GM23338 (cell line): ENCODE measurements around the gene EXOC5. TPM values are rescaled to one million over a fixed set of nuclear protein-coding genes. Genes with fewer than 3 reads are reported as not detected.

Experiments
- ATAC-seq: fragments of 200-7000 bp; cut with Tn5 transposase; 3 replicates; pipeline ENCODE4 v1.9.1; 2020
- DNase-seq: peaks from one replicate; pipeline ENCODE4 v3.0.0-alpha.2; 2015; ENCODE audit warnings: low spot score
- H2AFZ ChIP-seq: fragments of 200-600 bp; sonication (generic); 2 replicates; pipeline ENCODE4 v1.8.0; 2016; ENCODE audit warnings: antibody characterized with exemption, mild to moderate bottlenecking, moderate library complexity
- H3F3A ChIP-seq: fragments of 200-600 bp; sonication (generic); replicated peaks from 2 replicates; pipeline ENCODE4 v1.8.0; 2017; ENCODE audit warnings: antibody characterized with exemption, mixed run types, low read depth
- H3K27ac ChIP-seq: fragments of 200-600 bp; sonication (generic); 2 replicates; pipeline ENCODE4 v1.6.1; 2016; ENCODE audit warnings: low read depth
- H3K27me3 ChIP-seq: fragments of 200-600 bp; sonication (generic); 2 replicates; pipeline ENCODE4 v1.8.0; 2016; ENCODE audit warnings: mild to moderate bottlenecking, mixed run types, moderate library complexity; ENCODE audit not compliant: insufficient read depth
- H3K36me3 ChIP-seq: fragments of 200-600 bp; sonication (generic); 2 replicates; pipeline ENCODE4 v1.8.0; 2016; ENCODE audit warnings: mild to moderate bottlenecking; ENCODE audit not compliant: insufficient read depth
- H3K4me1 ChIP-seq: fragments of 200-600 bp; sonication (generic); 2 replicates; pipeline ENCODE4 v1.8.0; 2016; ENCODE audit warnings: mild to moderate bottlenecking, moderate library complexity; ENCODE audit not compliant: insufficient read depth
- H3K4me2 ChIP-seq: fragments of 200-600 bp; sonication (generic); 2 replicates; pipeline ENCODE4 v1.7.1; 2017; ENCODE audit warnings: mixed run types
- H3K4me3 ChIP-seq: fragments of 200-600 bp; sonication (generic); 2 replicates; pipeline ENCODE4 v1.6.1; 2016; ENCODE audit warnings: mixed run types
- H3K79me2 ChIP-seq: fragments of 200-600 bp; sonication (generic); replicated peaks from 2 replicates; pipeline ENCODE4 v1.8.0; 2017; ENCODE audit warnings: mild to moderate bottlenecking; ENCODE audit not compliant: insufficient read depth
- H3K9me2 ChIP-seq: fragments of 200-600 bp; sonication (generic); 2 replicates; pipeline ENCODE4 v1.8.0; 2017; ENCODE audit not compliant: insufficient read depth
- H4K20me1 ChIP-seq: fragments of 200-600 bp; sonication (generic); replicated peaks from 2 replicates; pipeline ENCODE4 v1.8.0; 2017; ENCODE audit warnings: mild to moderate bottlenecking; ENCODE audit not compliant: insufficient read depth
- H3K27ac Mint-ChIP-seq: 2 replicates; pipeline ENCODE4 v1.8.0; 2020; ENCODE audit warnings: inconsistent platforms, mild to moderate bottlenecking, moderate library complexity, mixed read lengths
- H3K27me3 Mint-ChIP-seq: 3 replicates; pipeline ENCODE4 v1.8.0; 2022; ENCODE audit warnings: low read depth, mild to moderate bottlenecking, moderate library complexity, mixed read lengths, inconsistent platforms; ENCODE audit not compliant: insufficient read depth, poor library complexity
- H3K36me3 Mint-ChIP-seq: 3 replicates; pipeline ENCODE4 v1.8.0; 2021; ENCODE audit warnings: low read depth, mild to moderate bottlenecking, inconsistent platforms, moderate library complexity, mixed read lengths
- H3K4me1 Mint-ChIP-seq: 3 replicates; pipeline ENCODE4 v1.8.0; 2020; ENCODE audit warnings: mild to moderate bottlenecking, inconsistent platforms, mixed read lengths
- H3K4me3 Mint-ChIP-seq: 3 replicates; pipeline ENCODE4 v1.8.0; 2021; ENCODE audit warnings: moderate library complexity, mild to moderate bottlenecking, inconsistent platforms, mixed read lengths
- H3K9me3 Mint-ChIP-seq: 3 replicates; pipeline ENCODE4 v1.8.0; 2020; ENCODE audit warnings: moderate library complexity, mild to moderate bottlenecking, inconsistent platforms, mixed read lengths
- CREB1 ChIP-seq: fragments of 250-450 bp; sonication (Bioruptor Pico); IDR thresholded peaks from 2 replicates; pipeline ENCODE4 v1.5.0; 2020; ENCODE audit warnings: low read depth, mild to moderate bottlenecking, moderate library complexity
- CTCF ChIP-seq, 2 experiments: fragments of 200-600 bp in 1 of 2; sonication (generic) in 1 of 2; conservative IDR thresholded peaks; 2 replicates each; pipeline versions ENCODE4 v1.5.1 to v1.6.1; 2016 to 2017; ENCODE audit warnings: antibody characterized with exemption in 2 of 2, low read depth in 2 of 2, mild to moderate bottlenecking in 2 of 2, moderate library complexity in 1 of 2
- EZH2 ChIP-seq: fragments of 200-600 bp; sonication (generic); IDR thresholded peaks from one replicate; pipeline ENCODE4 v1.8.0; 2017; ENCODE audit warnings: antibody characterized with exemption, mild to moderate bottlenecking, low read depth; ENCODE audit not compliant: unreplicated experiment
- JUNB ChIP-seq: IDR thresholded peaks from one replicate; pipeline ENCODE4 v1.6.1; 2016; ENCODE audit warnings: antibody characterized with exemption; ENCODE audit not compliant: unreplicated experiment
- NANOG ChIP-seq: IDR thresholded peaks from 2 replicates; pipeline ENCODE4 v1.6.1; 2016; ENCODE audit warnings: antibody characterized with exemption, borderline replicate concordance
- STAT1 ChIP-seq: IDR thresholded peaks from one replicate; pipeline ENCODE4 v1.6.1; 2016; ENCODE audit warnings: antibody characterized with exemption; ENCODE audit not compliant: unreplicated experiment
- ZNF114 ChIP-seq: fragments of 250-450 bp; sonication (Bioruptor Pico); IDR thresholded peaks from 2 replicates; pipeline ENCODE4 v1.5.0; 2020; ENCODE audit warnings: mild to moderate bottlenecking, moderate library complexity
- ZNF331 ChIP-seq: fragments of 250-450 bp; sonication (Bioruptor Pico); IDR thresholded peaks from 2 replicates; pipeline ENCODE4 v1.5.0; 2020; ENCODE audit warnings: low read depth, mild to moderate bottlenecking, moderate library complexity
- polyA plus RNA-seq: library from polyadenylated mRNA; unstranded; fragments of >200 nt; fragmentation: Nextera tagmentation; extraction: Ambion mirVana; gene quantifications from 2 replicates; pipeline ENCODE4 v1.2.1, GENCODE V29; 2016
- total RNA-seq: library from RNA; depleted of rRNA; stranded (reverse); fragments of >200 nt; shearing (Covaris generic); gene quantifications from 2 replicates; pipeline ENCODE4 v1.2.3, GENCODE V29; 2014
- TF ChIP-seq, protein P1 (sequence below): IDR thresholded peaks from one replicate; pipeline ENCODE4 v1.6.1; 2018; ENCODE audit warnings: antibody characterized with exemption; ENCODE audit not compliant: unreplicated experiment
- TF ChIP-seq, protein P2 (sequence below): fragments of 250-450 bp; sonication (Bioruptor Pico); IDR thresholded peaks from 2 replicates; pipeline ENCODE4 v1.5.0; 2020; ENCODE audit warnings: mild to moderate bottlenecking, moderate library complexity

EXOC5 gene
- total and polyA plus RNA-seq, 2 experiments from 2014 or later = 26.4 to 55.9 TPM

DNA sequence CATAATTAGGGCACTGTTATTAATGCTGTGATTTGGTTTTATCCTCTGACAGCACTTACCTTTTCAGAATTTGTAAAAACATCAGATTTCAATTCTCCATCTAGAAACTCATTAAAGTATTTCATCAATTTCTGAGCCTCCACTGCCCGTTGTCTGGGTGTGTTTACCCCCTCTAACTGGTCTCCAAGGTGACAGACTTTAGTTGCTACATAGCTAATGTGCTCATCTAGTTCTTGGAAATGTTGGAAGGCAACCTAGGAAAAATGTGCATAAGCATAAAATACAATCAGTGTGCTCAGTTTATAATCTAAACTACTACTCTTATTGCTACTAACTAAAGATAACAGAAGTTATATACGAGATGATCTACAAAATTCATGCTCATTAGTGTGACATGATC lies 24.6 kb downstream of the EXOC5 start:
- Histone ChIP-seq H4K20me1 (no peaks in the 10 kb centered on the region; the same call in 1 of the 2 replicates), H3K4me1 (no peaks in the 10 kb centered on the region), H3K27ac (no peak overlapping the region), H2AFZ (no peak overlapping the region), H3F3A (no peaks in the 10 kb centered on the region), H3K4me3 (no peak overlapping the region), H3K36me3 (no peaks in the 10 kb centered on the region; the same call in 1 of the 2 replicates), H3K9me2 (no peaks in the 10 kb centered on the region), H3K4me2 (no peak overlapping the region), H3K27me3 (no peaks in the 10 kb centered on the region), H3K79me2 (peaks cover 7% of the 10 kb centered on the region)
- Mint-ChIP-seq H3K4me3 (no peak overlapping the region), H3K36me3 (peaks cover 4% of the 10 kb centered on the region; the same call in 2 of the 3 replicates), H3K9me3 (no peaks in the 10 kb centered on the region), H3K27ac (no peak overlapping the region), H3K27me3 (no peaks in the 10 kb centered on the region), H3K4me1 (no peaks in the 10 kb centered on the region)
- ATAC-seq = no peak
- no peak for TF ChIP-seq ZNF331
- TF ChIP-seq ZNF114 (CRISPR knock-in tag) = no peak
- no peak for TF ChIP-seq NANOG
- TF ChIP-seq CREB1 (CRISPR knock-in tag) = no peak
- no peak for TF ChIP-seq JUNB
- TF ChIP-seq, protein P1, sequence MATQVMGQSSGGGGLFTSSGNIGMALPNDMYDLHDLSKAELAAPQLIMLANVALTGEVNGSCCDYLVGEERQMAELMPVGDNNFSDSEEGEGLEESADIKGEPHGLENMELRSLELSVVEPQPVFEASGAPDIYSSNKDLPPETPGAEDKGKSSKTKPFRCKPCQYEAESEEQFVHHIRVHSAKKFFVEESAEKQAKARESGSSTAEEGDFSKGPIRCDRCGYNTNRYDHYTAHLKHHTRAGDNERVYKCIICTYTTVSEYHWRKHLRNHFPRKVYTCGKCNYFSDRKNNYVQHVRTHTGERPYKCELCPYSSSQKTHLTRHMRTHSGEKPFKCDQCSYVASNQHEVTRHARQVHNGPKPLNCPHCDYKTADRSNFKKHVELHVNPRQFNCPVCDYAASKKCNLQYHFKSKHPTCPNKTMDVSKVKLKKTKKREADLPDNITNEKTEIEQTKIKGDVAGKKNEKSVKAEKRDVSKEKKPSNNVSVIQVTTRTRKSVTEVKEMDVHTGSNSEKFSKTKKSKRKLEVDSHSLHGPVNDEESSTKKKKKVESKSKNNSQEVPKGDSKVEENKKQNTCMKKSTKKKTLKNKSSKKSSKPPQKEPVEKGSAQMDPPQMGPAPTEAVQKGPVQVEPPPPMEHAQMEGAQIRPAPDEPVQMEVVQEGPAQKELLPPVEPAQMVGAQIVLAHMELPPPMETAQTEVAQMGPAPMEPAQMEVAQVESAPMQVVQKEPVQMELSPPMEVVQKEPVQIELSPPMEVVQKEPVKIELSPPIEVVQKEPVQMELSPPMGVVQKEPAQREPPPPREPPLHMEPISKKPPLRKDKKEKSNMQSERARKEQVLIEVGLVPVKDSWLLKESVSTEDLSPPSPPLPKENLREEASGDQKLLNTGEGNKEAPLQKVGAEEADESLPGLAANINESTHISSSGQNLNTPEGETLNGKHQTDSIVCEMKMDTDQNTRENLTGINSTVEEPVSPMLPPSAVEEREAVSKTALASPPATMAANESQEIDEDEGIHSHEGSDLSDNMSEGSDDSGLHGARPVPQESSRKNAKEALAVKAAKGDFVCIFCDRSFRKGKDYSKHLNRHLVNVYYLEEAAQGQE = no peak
- TF ChIP-seq STAT1 = no peak
- TF ChIP-seq EZH2 = no peak
- TF ChIP-seq, protein P2, sequence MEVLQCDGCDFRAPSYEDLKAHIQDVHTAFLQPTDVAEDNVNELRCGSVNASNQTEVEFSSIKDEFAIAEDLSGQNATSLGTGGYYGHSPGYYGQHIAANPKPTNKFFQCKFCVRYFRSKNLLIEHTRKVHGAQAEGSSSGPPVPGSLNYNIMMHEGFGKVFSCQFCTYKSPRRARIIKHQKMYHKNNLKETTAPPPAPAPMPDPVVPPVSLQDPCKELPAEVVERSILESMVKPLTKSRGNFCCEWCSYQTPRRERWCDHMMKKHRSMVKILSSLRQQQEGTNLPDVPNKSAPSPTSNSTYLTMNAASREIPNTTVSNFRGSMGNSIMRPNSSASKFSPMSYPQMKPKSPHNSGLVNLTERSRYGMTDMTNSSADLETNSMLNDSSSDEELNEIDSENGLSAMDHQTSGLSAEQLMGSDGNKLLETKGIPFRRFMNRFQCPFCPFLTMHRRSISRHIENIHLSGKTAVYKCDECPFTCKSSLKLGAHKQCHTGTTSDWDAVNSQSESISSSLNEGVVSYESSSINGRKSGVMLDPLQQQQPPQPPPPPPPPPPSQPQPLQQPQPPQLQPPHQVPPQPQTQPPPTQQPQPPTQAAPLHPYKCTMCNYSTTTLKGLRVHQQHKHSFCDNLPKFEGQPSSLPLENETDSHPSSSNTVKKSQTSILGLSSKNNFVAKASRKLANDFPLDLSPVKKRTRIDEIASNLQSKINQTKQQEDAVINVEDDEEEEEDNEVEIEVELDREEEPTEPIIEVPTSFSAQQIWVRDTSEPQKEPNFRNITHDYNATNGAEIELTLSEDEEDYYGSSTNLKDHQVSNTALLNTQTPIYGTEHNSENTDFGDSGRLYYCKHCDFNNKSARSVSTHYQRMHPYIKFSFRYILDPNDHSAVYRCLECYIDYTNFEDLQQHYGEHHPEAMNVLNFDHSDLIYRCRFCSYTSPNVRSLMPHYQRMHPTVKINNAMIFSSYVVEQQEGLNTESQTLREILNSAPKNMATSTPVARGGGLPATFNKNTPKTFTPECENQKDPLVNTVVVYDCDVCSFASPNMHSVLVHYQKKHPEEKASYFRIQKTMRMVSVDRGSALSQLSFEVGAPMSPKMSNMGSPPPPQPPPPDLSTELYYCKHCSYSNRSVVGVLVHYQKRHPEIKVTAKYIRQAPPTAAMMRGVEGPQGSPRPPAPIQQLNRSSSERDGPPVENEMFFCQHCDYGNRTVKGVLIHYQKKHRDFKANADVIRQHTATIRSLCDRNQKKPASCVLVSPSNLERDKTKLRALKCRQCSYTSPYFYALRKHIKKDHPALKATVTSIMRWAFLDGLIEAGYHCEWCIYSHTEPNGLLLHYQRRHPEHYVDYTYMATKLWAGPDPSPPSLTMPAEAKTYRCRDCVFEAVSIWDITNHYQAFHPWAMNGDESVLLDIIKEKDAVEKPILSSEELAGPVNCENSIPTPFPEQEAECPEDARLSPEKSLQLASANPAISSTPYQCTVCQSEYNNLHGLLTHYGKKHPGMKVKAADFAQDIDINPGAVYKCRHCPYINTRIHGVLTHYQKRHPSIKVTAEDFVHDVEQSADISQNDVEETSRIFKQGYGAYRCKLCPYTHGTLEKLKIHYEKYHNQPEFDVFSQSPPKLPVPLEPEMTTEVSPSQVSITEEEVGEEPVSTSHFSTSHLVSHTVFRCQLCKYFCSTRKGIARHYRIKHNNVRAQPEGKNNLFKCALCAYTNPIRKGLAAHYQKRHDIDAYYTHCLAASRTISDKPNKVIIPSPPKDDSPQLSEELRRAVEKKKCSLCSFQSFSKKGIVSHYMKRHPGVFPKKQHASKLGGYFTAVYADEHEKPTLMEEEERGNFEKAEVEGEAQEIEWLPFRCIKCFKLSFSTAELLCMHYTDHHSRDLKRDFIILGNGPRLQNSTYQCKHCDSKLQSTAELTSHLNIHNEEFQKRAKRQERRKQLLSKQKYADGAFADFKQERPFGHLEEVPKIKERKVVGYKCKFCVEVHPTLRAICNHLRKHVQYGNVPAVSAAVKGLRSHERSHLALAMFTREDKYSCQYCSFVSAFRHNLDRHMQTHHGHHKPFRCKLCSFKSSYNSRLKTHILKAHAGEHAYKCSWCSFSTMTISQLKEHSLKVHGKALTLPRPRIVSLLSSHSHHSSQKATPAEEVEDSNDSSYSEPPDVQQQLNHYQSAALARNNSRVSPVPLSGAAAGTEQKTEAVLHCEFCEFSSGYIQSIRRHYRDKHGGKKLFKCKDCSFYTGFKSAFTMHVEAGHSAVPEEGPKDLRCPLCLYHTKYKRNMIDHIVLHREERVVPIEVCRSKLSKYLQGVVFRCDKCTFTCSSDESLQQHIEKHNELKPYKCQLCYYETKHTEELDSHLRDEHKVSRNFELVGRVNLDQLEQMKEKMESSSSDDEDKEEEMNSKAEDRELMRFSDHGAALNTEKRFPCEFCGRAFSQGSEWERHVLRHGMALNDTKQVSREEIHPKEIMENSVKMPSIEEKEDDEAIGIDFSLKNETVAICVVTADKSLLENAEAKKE (CRISPR knock-in tag) = no peak
- no peak for TF ChIP-seq CTCF (conservative IDR thresholded peaks at IDR 0.05; ENCODE audit: low read depth in 2 of 2)
- DNase-seq = no peak
